Psoas muscle (tissue), 8 donors: Measurements from ENCODE around the gene PPFIBP2. TPM values are rescaled to one million over a fixed set of nuclear protein-coding genes. Genes with fewer than 3 reads are reported as not detected.

Experiments
- ATAC-seq, 4 donors: fragments of 200-7000 bp; cut with Tn5 transposase; one replicate each; pipeline ENCODE4 v1.9.1; 2020; ENCODE audit warnings: moderate library complexity in 3 of 4, mild to moderate bottlenecking in 2 of 4
- DNase-seq, 2 donors: peaks; one replicate each; pipeline ENCODE4 v3.0.0-alpha.2; 2020
- H3K27ac ChIP-seq: fragments of 200-600 bp; one replicate; pipeline ENCODE4 v1.8.0; 2022
- H3K27me3 ChIP-seq, 3 donors: fragments of 200-600 bp in 1 of 3; one replicate each; pipeline versions ENCODE4 v1.6.1 to v1.8.0; 2013 to 2022; ENCODE audit warnings: low read length in 2 of 3, mild to moderate bottlenecking in 2 of 3, moderate library complexity in 1 of 3; ENCODE audit not compliant: insufficient read depth in 3 of 3
- H3K36me3 ChIP-seq, 2 donors: fragments of 200-600 bp in 1 of 2; one replicate each; pipeline versions ENCODE4 v1.6.1 to v1.8.0; 2013 to 2022; ENCODE audit warnings: low read depth in 1 of 2, mild to moderate bottlenecking in 1 of 2, moderate library complexity in 1 of 2; ENCODE audit not compliant: insufficient read depth in 1 of 2
- H3K4me1 ChIP-seq: fragments of 200-600 bp; one replicate; pipeline ENCODE4 v1.8.0; 2022
- H3K4me3 ChIP-seq: fragments of 200-600 bp; one replicate; pipeline ENCODE4 v1.8.0; 2022; ENCODE audit warnings: mild to moderate bottlenecking
- H3K9me3 ChIP-seq: fragments of 200-600 bp; one replicate; pipeline ENCODE4 v1.8.0; 2022
- CTCF ChIP-seq: fragments of 200-600 bp; IDR thresholded peaks from one replicate; pipeline ENCODE4 v1.8.0; 2022; ENCODE audit warnings: antibody characterized with exemption
- WGBS, 3 donors: extraction: QIAGEN DNeasy Blood & Tissue Kit; methylation state at CpG; one replicate each; pipeline versions ENCODE4 v1.1.6 to v1.1.7; 2013; 5-methylcytosine and 5-hydroxymethylcytosine counted together
- intact Hi-C, 2 donors: fragments of 100-400 bp; cut with DNase I; formaldehyde crosslinking; loops; one replicate each; pipeline versions ENCODE4 v1.11.0 to v1.14.2; 2022
- polyA plus RNA-seq, 3 donors: library from polyadenylated mRNA; stranded (reverse); fragments of 200-250 nt; gene quantifications; one replicate each; pipeline ENCODE4 v1.2.3, GENCODE V29; 2013
- total RNA-seq, 4 donors: library from RNA; stranded (reverse); fragmentation: NEBNext Ultra II Directional in 2 of 4; extraction: Animal tissue kit (Norgen Biotek cat#: 25700) in 2 of 4; gene quantifications; one replicate each; pipeline versions ENCODE4 v1.2.1 to v1.2.4, GENCODE V29; 2021 to 2023
- donor health status: healthy with polysubstance abuse.
- donor health status: DM: no; HTN: no; CAD: no; lungs with moderate emphysema.
- donor health status: Bipolar disorder and iron deficiency.
- donor health status: healthy.
- donor health status: DM: yes; HTN: yes; CAD: no.
- donor health status: DM: no; HTN: no; CAD: no.
- donor health status: DM: no; HTN: no; CAD: no.
- donor health status: DM: yes; HTN: yes; CAD: no.

PPFIBP2 gene
- total and polyA plus RNA-seq, 7 donors: 7.4 to 54.8 (median 19.7) TPM

- intact Hi-C loops: loop anchor here in 1 of 2 donors (5.0 kb wide), 1 partner anchor 88 kb away; no protein-coding TSS in a partner anchor
- 73 to 82% (median 81%) methylated on average over 4 of the region's 4 CpGs for whole genome bisulfite sequencing, 3 donors
- Histone ChIP-seq H3K4me1 (peaks cover 9% of the 10 kb centered on the region), H3K9me3 (no peaks in the 10 kb centered on the region), H3K27ac (no peak overlapping the region), H3K36me3 (no peaks in the 10 kb centered on the region), H3K27me3 (no peaks in the 10 kb centered on the region), H3K4me3 (no peak overlapping the region)
- ATAC-seq: no peak
- TF ChIP-seq CTCF: no peak
- DNase-seq: no peak
Measured at GRCh38 chr11:7559398-7560283, 45.8 kb downstream of the PPFIBP2 start.

- Histone ChIP-seq H3K4me3 (no peak overlapping the region), H3K4me1 (no peaks in the 10 kb centered on the region), H3K27me3 (no peaks in the 10 kb centered on the region), H3K9me3 (no peaks in the 10 kb centered on the region), H3K36me3 (peaks cover 0 to 13% of the 10 kb centered on the region in 2 donors), H3K27ac (no peak overlapping the region)
- 37 to 96% (median 67%) methylated on average over 2 of the region's 2 CpGs for WGBS, 3 donors
- intact Hi-C loops: loop anchor here in 1 of 2 donors (5.0 kb wide), 1 partner anchor 86 kb away; no protein-coding TSS in a partner anchor
- ATAC-seq: no peak
- no peak for TF ChIP-seq CTCF
- DNase-seq: no peak
Measured at GRCh38 chr11:7561562-7561961, 47.8 kb downstream of the PPFIBP2 start.

GRCh38 chr11:7563281-7563680, 49.5 kb downstream of the PPFIBP2 start:
- intact Hi-C loops: loop anchor here in 1 of 2 donors (5.0 kb wide), 1 partner anchor 84 kb away; no protein-coding TSS in a partner anchor
- Histone ChIP-seq H3K4me1 (no peaks in the 10 kb centered on the region), H3K36me3 (peaks cover 4 to 22% of the 10 kb centered on the region in 2 donors), H3K4me3 (no peak overlapping the region), H3K27ac (no peak overlapping the region), H3K27me3 (no peaks in the 10 kb centered on the region), H3K9me3 (no peaks in the 10 kb centered on the region)
- 63 to 77% (median 76%) methylated on average over 2 of the region's 2 CpGs for WGBS, 3 donors
- ATAC-seq: no peak
- TF ChIP-seq CTCF: no peak
- no peak for DNase-seq

DNA sequence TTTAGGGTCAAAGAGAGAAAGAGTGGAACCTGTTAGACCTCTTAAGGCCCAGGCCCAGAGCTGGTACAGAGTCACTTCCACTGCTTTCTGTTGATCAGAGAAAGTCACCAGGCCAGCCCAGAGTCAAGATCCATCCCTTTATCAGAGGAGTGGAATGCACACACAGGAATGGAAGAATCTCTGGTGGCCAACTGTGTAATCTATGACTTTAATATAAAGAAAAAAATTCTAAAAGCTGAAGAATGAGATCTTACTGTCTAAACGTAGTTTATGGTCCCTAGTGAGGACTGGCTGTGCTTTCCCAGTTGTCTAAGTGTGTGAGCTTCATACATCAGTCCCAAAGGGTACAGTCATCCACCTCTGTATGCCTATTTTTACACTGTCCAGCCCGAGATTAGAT, 51.0 kb downstream of the PPFIBP2 start:
- H3K4me1 ChIP-seq: peaks cover 7% of the 10 kb centered on the region
- no peak for ATAC-seq
- no peaks in the 10 kb centered on the region for H3K27me3 ChIP-seq
- DNase-seq: no peak
- peaks cover 4 to 22% of the 10 kb centered on the region in 2 donors for H3K36me3 ChIP-seq
- intact Hi-C loops: loop anchor here (5.0 kb wide), 2 partner anchors 82 to 102 kb away; no protein-coding TSS in a partner anchor
- WGBS, 3 donors: 54 to 76% (median 75%) methylated on average over 2 of the region's 2 CpGs
- no peaks in the 10 kb centered on the region for H3K9me3 ChIP-seq
- no peak for TF ChIP-seq CTCF
- no peak overlapping the region for H3K27ac ChIP-seq
- no peak overlapping the region for H3K4me3 ChIP-seq
